A549 (cell line): ENCODE data around the gene MT1B. TPM values are rescaled to one million over a fixed set of nuclear protein-coding genes. Genes with fewer than 3 reads are reported as not detected.
A peak's percentile ranks its signal among the peaks of the same experiment; 100 is the strongest.

Experiments used
- ATAC-seq, 2 experiments: fragments of 200-7000 bp in 1 of 2; fragments of >200 bp in 1 of 2; cut with Nextera tagmentation in 1 of 2; cut with Tn5 transposase in 1 of 2; 3 replicates each; pipeline versions ENCODE4 v1.8.0 to v1.9.1; 2018 to 2020; ENCODE audit warnings: mild to moderate bottlenecking in 1 of 2, moderate library complexity in 1 of 2
- CTCF ChIA-PET: fragments of 300-600 bp; sonication (Branson Sonifier 250); formaldehyde crosslinking; extraction: SDS; loops from one replicate; lab custom pipeline; 2021; ENCODE audit warnings: antibody characterized with exemption, inconsistent platforms; lab: Yijun Ruan, JAX
- POLR2A ChIA-PET: fragments of 350-600 bp; formaldehyde crosslinking; extraction: SDS; loops from one replicate; lab custom pipeline; 2021; ENCODE audit warnings: antibody characterized with exemption, inconsistent platforms; lab: Yijun Ruan, JAX
- DNase-seq, 2 experiments: peaks; one replicate each; pipeline versions ENCODE4 v3.0.0 to v3.0.0-alpha.2; 2011 to 2016; ENCODE audit warnings: low read depth in 1 of 2, low spot score in 1 of 2
- FAIRE-seq: peaks from 2 replicates; lab custom pipeline; 2011; peaks lifted over from hg19 to GRCh38; lab: Jason Lieb, UNC
- H3K27ac ChIP-seq, 2 experiments: fragments of >200 bp; sonication (Bioruptor Twin); formaldehyde crosslinking; 3 replicates each; pipeline ENCODE4 v1.5.1; 2016 to 2017
- H3K4me1 ChIP-seq: fragments of >200 bp; sonication (Bioruptor Twin); formaldehyde crosslinking; 3 replicates; pipeline ENCODE4 v1.6.1; 2016
- H3K4me2 ChIP-seq: fragments of >200 bp; sonication (Bioruptor Twin); formaldehyde crosslinking; 3 replicates; pipeline ENCODE4 v1.6.1; 2016
- H3K4me3 ChIP-seq: fragments of >200 bp; sonication (Bioruptor Twin); formaldehyde crosslinking; 3 replicates; pipeline ENCODE4 v1.5.1; 2016
- H3K9me3 ChIP-seq: fragments of >200 bp; sonication (Bioruptor Twin); formaldehyde crosslinking; 3 replicates; pipeline ENCODE4 v1.6.1; 2016
- EHF ChIP-seq: fragments of 250-450 bp; sonication (Bioruptor Pico); IDR thresholded peaks from 2 replicates; pipeline ENCODE4 v1.5.0; 2020; ENCODE audit warnings: mild to moderate bottlenecking
- FOSB ChIP-seq: fragments of 250-450 bp; sonication (Bioruptor Pico); IDR thresholded peaks from 2 replicates; pipeline ENCODE4 v1.5.0; 2020; ENCODE audit warnings: mild to moderate bottlenecking, moderate library complexity
- FOSL2 ChIP-seq, 2 experiments: fragments of 450-650 bp in 1 of 2; fragments of >200 bp in 1 of 2; sonication (Bioruptor Twin) in 1 of 2; formaldehyde crosslinking; IDR thresholded peaks; 2 replicates each; pipeline versions ENCODE4 v1.5.0 to v1.6.1; 2016 to 2020; ENCODE audit warnings: mild to moderate bottlenecking in 1 of 2, moderate library complexity in 1 of 2
- GATA3 ChIP-seq: IDR thresholded peaks from 2 replicates; pipeline ENCODE4 v1.6.1; 2012; ENCODE audit warnings: borderline replicate concordance
- HEYL ChIP-seq: fragments of 250-450 bp; sonication (Bioruptor Pico); IDR thresholded peaks from 2 replicates; pipeline ENCODE4 v1.8.0; 2021; ENCODE audit warnings: mild to moderate bottlenecking, moderate library complexity
- HMGXB4 ChIP-seq: fragments of 250-450 bp; sonication (Bioruptor Pico); IDR thresholded peaks from 2 replicates; pipeline ENCODE4 v1.5.0; 2021; ENCODE audit warnings: mild to moderate bottlenecking, moderate library complexity, borderline replicate concordance
- HOXA7 ChIP-seq: fragments of 250-450 bp; sonication (Bioruptor Pico); IDR thresholded peaks from 2 replicates; pipeline ENCODE4 v1.5.0; 2020; ENCODE audit warnings: mild to moderate bottlenecking, moderate library complexity
- JUN ChIP-seq, 2 experiments: fragments of >200 bp; sonication (Bioruptor Twin); formaldehyde crosslinking; IDR thresholded peaks; 2 replicates in 1 of 2; 3 replicates in 1 of 2; pipeline ENCODE4 v1.6.1; 2016 to 2017
- JUNB ChIP-seq: fragments of >200 bp; sonication (Bioruptor Twin); formaldehyde crosslinking; IDR thresholded peaks from 2 replicates; pipeline ENCODE4 v1.6.1; 2016
- KDM5A ChIP-seq: fragments of 200-600 bp; sonication (generic); IDR thresholded peaks from 2 replicates; pipeline ENCODE4 v1.6.1; 2016; ENCODE audit warnings: antibody characterized with exemption, mild to moderate bottlenecking
- MAFK ChIP-seq: fragments of 450-650 bp; IDR thresholded peaks from 2 replicates; pipeline ENCODE4 v1.6.1; 2014; ENCODE audit not compliant: partially characterized antibody
- MAZ ChIP-seq: fragments of 150-350 bp; IDR thresholded peaks from 2 replicates; pipeline ENCODE4 v1.6.1; 2014; ENCODE audit warnings: antibody characterized with exemption, low read depth, low read length, borderline replicate concordance
- NR3C1 ChIP-seq: fragments of >200 bp; sonication (Bioruptor Twin); formaldehyde crosslinking; IDR thresholded peaks from 3 replicates; pipeline ENCODE4 v1.6.1; 2017
- POLR2AphosphoS2 ChIP-seq: conservative IDR thresholded peaks from 2 replicates; pipeline ENCODE4 v1.6.1; 2012; ENCODE audit warnings: low read length, improper control_type of control experiment, inconsistent platforms
- RARB ChIP-seq: fragments of 250-450 bp; sonication (Bioruptor Pico); IDR thresholded peaks from 2 replicates; pipeline ENCODE4 v1.8.0; 2021; ENCODE audit warnings: mild to moderate bottlenecking, moderate library complexity
- RNF2 ChIP-seq: fragments of 200-600 bp; sonication (generic); IDR thresholded peaks from 2 replicates; pipeline ENCODE4 v1.6.1; 2016; ENCODE audit warnings: low read depth, mild to moderate bottlenecking, antibody characterized with exemption, moderate library complexity, borderline replicate concordance
- TFCP2L1 ChIP-seq: fragments of 250-450 bp; sonication (Bioruptor Pico); IDR thresholded peaks from 2 replicates; pipeline ENCODE4 v1.5.0; 2021; ENCODE audit warnings: mild to moderate bottlenecking
- TP53 ChIP-seq: fragments of 250-450 bp; sonication (Bioruptor Pico); IDR thresholded peaks from 2 replicates; pipeline ENCODE4 v1.5.0; 2021; ENCODE audit warnings: mild to moderate bottlenecking, moderate library complexity
- WGBS: methylation state at CpG from one replicate; pipeline ENCODE4 v1.1.6; 2017; ENCODE audit errors: missing lambda C conversion rate; 5-methylcytosine and 5-hydroxymethylcytosine counted together
- polyA plus RNA-seq, 4 experiments: library from polyadenylated mRNA; depleted of rRNA in 3 of 4; stranded (reverse); fragments of >200 nt; fragmentation: RNase III in 1 of 4; extraction: RNeasy Plus Mini Kit Qiagen cat#74134 plus additional on column Dnase treatment in 1 of 4; gene quantifications; 2 replicates in 3 of 4; 3 replicates in 1 of 4; pipeline ENCODE4 v1.2.3, GENCODE V29; 2011 to 2017
- TF ChIP-seq, protein P1 (sequence below): IDR thresholded peaks from 2 replicates; pipeline ENCODE4 v1.6.1; 2012
- TF ChIP-seq, protein P2 (sequence below): fragments of >200 bp; sonication (Bioruptor Twin); formaldehyde crosslinking; IDR thresholded peaks from 3 replicates; pipeline ENCODE4 v1.6.1; 2016
- TF ChIP-seq, protein P3 (sequence below): fragments of 250-450 bp; sonication (Bioruptor Pico); IDR thresholded peaks from 2 replicates; pipeline ENCODE4 v1.5.0; 2020; ENCODE audit warnings: low read depth, mild to moderate bottlenecking, moderate library complexity

The MT1B gene
- polyA plus RNA-seq, 2 of the 4 experiments (the other 2 are of a cell fraction): not detected

DNA sequence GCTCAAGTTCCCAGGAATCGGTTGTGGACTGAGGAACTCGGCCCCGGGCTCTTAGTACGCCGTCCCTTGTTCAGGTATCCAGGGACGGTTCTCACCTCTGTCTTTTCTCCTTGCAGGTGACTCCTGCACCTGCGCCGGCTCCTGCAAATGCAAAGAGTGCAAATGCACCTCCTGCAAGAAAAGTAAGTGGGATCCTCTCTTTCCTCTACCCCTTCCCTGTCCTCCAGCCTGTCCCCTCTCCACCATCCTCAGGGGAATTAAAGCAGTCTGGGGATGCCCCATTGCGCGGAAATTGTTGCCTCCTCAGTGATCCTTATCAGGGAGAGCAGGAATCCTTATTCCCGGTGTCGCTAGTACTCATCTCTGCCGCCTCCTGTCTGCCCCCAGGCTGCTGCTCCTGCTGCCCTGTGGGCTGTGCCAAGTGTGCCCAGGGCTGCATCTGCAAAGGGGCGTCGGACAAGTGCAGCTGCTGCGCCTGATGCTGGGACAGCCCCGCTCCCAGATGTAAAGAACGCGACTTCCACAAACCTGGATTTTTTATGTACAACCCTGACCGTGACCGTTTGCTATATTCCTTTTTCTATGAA lies 42.7 kb upstream of the MT1B start:
- FAIRE-seq (no peak), DNase-seq (peak in 1 of 2 experiments; percentile 19), ATAC-seq (peak in 1 of 2 experiments; percentile 1; a peak in 1 of 6 replicates)
- TF ChIP-seq KDM5A (peak; percentile 19; the same call in 1 of the 2 replicates), FOSB (CRISPR knock-in tag) (no peak), RNF2 (no peak), GATA3 (no peak), HOXA7 (no peak), TFCP2L1 (no peak)
- TF ChIP-seq, protein P1, sequence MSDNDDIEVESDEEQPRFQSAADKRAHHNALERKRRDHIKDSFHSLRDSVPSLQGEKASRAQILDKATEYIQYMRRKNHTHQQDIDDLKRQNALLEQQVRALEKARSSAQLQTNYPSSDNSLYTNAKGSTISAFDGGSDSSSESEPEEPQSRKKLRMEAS: no peak
- CTCF ChIA-PET: interaction anchor here (0.9 to 19.7 kb wide), 8 partner anchors 8 to 94 kb away, joined by 3 to 340 read pairs (median 4); partner anchors contain the start of genes MT1A, MT1B and MT1F
- H3K4me1 ChIP-seq: peaks cover 64% of the 10 kb centered on the region
- POLR2A ChIA-PET: interaction anchor here (0.9 to 10.8 kb wide), 19 partner anchors 10 to 205 kb away, joined by 3 to 185 read pairs (median 5); partner anchors contain the start of genes MT1F, MT1X, NUDT21 and OGFOD1
- H3K27ac ChIP-seq: peak overlapping the region; percentile 93 to 96
- H3K4me3 ChIP-seq: peak overlapping the region; percentile 61
- no peaks in the 10 kb centered on the region for H3K9me3 ChIP-seq
- H3K4me2 ChIP-seq: peak overlapping the region; percentile 81
- 2% methylated on average over 21 of the region's 21 CpGs for WGBS

DNA sequence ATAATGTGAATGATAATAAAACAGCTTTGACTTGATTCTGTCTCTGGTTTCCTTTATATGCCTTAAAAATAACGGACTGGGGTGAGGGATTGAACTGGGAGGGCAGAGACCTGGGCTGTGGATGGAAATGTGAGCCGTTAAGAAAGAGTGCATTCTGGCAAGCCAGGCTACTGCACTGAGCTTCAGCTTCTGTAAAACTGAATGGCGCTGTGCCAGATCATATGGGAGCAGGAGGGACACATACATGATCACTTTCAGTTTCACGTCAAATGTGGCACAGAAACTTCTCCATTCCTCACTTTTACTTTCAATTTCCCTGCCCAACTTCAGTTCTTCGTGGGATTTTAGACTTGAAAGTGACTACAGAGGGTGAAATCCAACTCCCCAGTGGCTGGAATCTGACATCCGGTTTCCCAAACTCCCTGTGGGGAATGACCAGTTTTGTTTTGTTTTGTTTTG lies 42.2 kb upstream of the MT1B start:
- 3% methylated on average over 6 of the region's 6 CpGs for WGBS
- Histone ChIP-seq H3K4me1 (peaks cover 70% of the 10 kb centered on the region), H3K9me3 (no peaks in the 10 kb centered on the region), H3K27ac (peak overlapping the region; percentile 93 to 96), H3K4me3 (peak overlapping the region; percentile 61), H3K4me2 (peak overlapping the region; percentile 81)
- ATAC-seq (no peak), DNase-seq (peak; percentile 53 to 63), FAIRE-seq (no peak)
- POLR2A ChIA-PET: interaction anchor here (1.2 to 10.8 kb wide), 6 partner anchors 15 to 92 kb away, joined by 4 to 185 read pairs (median 21); partner anchors contain the start of genes MT1F and MT1X
- TF ChIP-seq, protein P2, sequence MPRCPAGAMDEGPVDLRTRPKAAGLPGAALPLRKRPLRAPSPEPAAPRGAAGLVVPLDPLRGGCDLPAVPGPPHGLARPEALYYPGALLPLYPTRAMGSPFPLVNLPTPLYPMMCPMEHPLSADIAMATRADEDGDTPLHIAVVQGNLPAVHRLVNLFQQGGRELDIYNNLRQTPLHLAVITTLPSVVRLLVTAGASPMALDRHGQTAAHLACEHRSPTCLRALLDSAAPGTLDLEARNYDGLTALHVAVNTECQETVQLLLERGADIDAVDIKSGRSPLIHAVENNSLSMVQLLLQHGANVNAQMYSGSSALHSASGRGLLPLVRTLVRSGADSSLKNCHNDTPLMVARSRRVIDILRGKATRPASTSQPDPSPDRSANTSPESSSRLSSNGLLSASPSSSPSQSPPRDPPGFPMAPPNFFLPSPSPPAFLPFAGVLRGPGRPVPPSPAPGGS: no peak
- TF ChIP-seq HEYL (no peak), POLR2AphosphoS2 (peak; percentile 87), KDM5A (no peak), HMGXB4 (CRISPR knock-in tag) (0 out of 2 replicates have a peak, but pooled peaks have one; percentile 59), JUN (IDR thresholded peaks at IDR 0.05) (peak in 1 of 2 experiments; percentile 26; a peak in 2 of 5 replicates), JUNB (no peak), TFCP2L1 (peak; percentile 79), HOXA7 (0 out of 2 replicates have a peak, but pooled peaks have one; percentile 9)
- CTCF ChIA-PET: interaction anchor here (1.3 to 19.7 kb wide), 6 partner anchors 8 to 93 kb away, joined by 3 to 340 read pairs (median 5); partner anchors contain the start of genes MT1A, MT1B and MT1F

GRCh38 chr16:56610017-56610608 lies 41.6 kb upstream of the MT1B start:
- Histone ChIP-seq H3K4me2 (peak overlapping the region; percentile 81), H3K9me3 (no peaks in the 10 kb centered on the region), H3K4me1 (peaks cover 71% of the 10 kb centered on the region), H3K4me3 (peak overlapping the region; percentile 61; the same call in 2 of the 3 replicates), H3K27ac (peak overlapping the region; percentile 93 to 96)
- ATAC-seq: no peak
- ChIA-PET POLR2A (interaction anchor here (1.2 to 10.8 kb wide), 5 partner anchors 14 to 74 kb away, joined by 4 to 185 read pairs (median 23); partner anchors contain the start of genes MT1F and MT1X), CTCF (interaction anchor here (0.9 to 19.7 kb wide), 9 partner anchors 9 to 185 kb away, joined by 3 to 340 read pairs (median 4); partner anchors contain the start of genes MT1A, MT1B, MT1E and MT1F)
- TF ChIP-seq MAFK (no peak), NR3C1 (no peak), TP53 (CRISPR knock-in tag) (peak; percentile 80; the same call in 1 of the 2 replicates), HOXA7 (peak; percentile 85), RARB (CRISPR knock-in tag) (0 out of 2 replicates have a peak, but pooled peaks have one; percentile 54), RNF2 (no peak), FOSB (CRISPR knock-in tag) (peak; percentile 94), MAZ (no peak), TFCP2L1 (peak; percentile 42), EHF (CRISPR knock-in tag) (0 out of 2 replicates have a peak, but pooled peaks have one; percentile 35), FOSL2 (IDR thresholded peaks at IDR 0.05) (no peak), FOSL2 (CRISPR knock-in tag; IDR thresholded peaks at IDR 0.05) (peak; percentile 19; the same call in 1 of the 2 replicates)
- TF ChIP-seq, protein P3, sequence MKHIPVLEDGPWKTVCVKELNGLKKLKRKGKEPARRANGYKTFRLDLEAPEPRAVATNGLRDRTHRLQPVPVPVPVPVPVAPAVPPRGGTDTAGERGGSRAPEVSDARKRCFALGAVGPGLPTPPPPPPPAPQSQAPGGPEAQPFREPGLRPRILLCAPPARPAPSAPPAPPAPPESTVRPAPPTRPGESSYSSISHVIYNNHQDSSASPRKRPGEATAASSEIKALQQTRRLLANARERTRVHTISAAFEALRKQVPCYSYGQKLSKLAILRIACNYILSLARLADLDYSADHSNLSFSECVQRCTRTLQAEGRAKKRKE (CRISPR knock-in tag): 0 out of 2 replicates have a peak, but pooled peaks have one; percentile 19
- TF ChIP-seq, protein P1: 0 out of 2 replicates have a peak, but pooled peaks have one; percentile 18
- no peak for FAIRE-seq
- WGBS: 8% methylated on average over 10 of the region's 10 CpGs
- DNase-seq: peak; percentile 21 to 75
